Endothelial cell of umbilical vein (primary cell): Measurements from ENCODE around the gene NUP205.

Source experiments
- EZH2 ChIP-seq: IDR thresholded peaks from 2 replicates; pipeline ENCODE4 v1.6.1; 2012; ENCODE audit warnings: borderline replicate concordance, low read depth, mild to moderate bottlenecking, moderate library complexity, low read length, inconsistent platforms; ENCODE audit not compliant: severe bottlenecking
- FOS ChIP-seq: IDR thresholded peaks from 2 replicates; pipeline ENCODE4 v1.6.1; 2011; ENCODE audit warnings: mild to moderate bottlenecking, low read length, moderate library complexity, borderline replicate concordance; ENCODE audit not compliant: insufficient read depth
- GATA2 ChIP-seq: IDR thresholded peaks from 2 replicates; pipeline ENCODE4 v1.7.0; 2011; ENCODE audit warnings: low read depth, mild to moderate bottlenecking, moderate library complexity, mixed read lengths, low read length; ENCODE audit not compliant: insufficient read length, insufficient read depth
- JUN ChIP-seq: IDR thresholded peaks from 2 replicates; pipeline ENCODE4 v1.6.1; 2011; ENCODE audit warnings: borderline replicate concordance, low read depth; ENCODE audit not compliant: insufficient read length, insufficient read depth
- MYC ChIP-seq: IDR thresholded peaks from one replicate; pipeline ENCODE4 v1.6.1; 2011; ENCODE audit warnings: mild to moderate bottlenecking, low read depth, low read length
- POLR2A ChIP-seq: IDR thresholded peaks from 2 replicates; pipeline ENCODE4 v1.6.1; 2012; ENCODE audit warnings: low read depth, mild to moderate bottlenecking, control low read depth, low read length
- POLR2AphosphoS5 ChIP-seq: IDR thresholded peaks from 2 replicates; pipeline ENCODE4 v1.6.1; 2012; ENCODE audit warnings: low read depth, mild to moderate bottlenecking, control low read depth, low read length, moderate library complexity; ENCODE audit not compliant: insufficient read depth
- TF ChIP-seq, protein P1 (sequence below), 2 donors: IDR thresholded peaks; 1 replicate in 1 of 2; 2 replicates in 1 of 2; pipeline ENCODE4 v1.5.1; 2011; ENCODE audit warnings: low read length in 2 of 2, mild to moderate bottlenecking in 2 of 2, moderate library complexity in 2 of 2, control low read depth in 1 of 2, inconsistent platforms in 1 of 2, low read depth in 1 of 2; ENCODE audit not compliant: insufficient read depth in 1 of 2; ENCODE audit errors: extremely low read depth in 1 of 2
- TF ChIP-seq, protein P2 (sequence below): IDR thresholded peaks from 2 replicates; pipeline ENCODE4 v1.6.1; 2011; ENCODE audit not compliant: insufficient read depth, insufficient read length

DNA sequence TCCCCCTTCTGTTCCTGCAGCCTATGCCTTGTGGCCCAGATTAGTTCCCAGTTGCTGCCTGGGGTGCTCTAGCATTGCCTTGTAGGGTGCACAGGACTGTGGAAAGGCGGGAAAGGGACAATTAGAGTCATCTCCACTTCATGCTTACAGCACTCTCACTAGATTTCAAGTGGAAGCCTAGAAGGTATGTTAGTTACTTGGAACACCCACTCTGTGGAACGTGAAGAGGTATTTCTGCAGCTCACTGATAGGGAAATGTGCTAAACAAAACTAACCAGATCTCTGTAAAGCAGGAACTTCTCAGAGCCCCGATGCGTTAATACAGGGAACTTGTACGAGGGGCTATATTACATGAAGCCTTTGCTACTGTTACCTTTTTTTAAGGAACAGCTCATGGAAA lies 124.0 kb downstream of the NUP205 start:
- TF ChIP-seq, protein P1, sequence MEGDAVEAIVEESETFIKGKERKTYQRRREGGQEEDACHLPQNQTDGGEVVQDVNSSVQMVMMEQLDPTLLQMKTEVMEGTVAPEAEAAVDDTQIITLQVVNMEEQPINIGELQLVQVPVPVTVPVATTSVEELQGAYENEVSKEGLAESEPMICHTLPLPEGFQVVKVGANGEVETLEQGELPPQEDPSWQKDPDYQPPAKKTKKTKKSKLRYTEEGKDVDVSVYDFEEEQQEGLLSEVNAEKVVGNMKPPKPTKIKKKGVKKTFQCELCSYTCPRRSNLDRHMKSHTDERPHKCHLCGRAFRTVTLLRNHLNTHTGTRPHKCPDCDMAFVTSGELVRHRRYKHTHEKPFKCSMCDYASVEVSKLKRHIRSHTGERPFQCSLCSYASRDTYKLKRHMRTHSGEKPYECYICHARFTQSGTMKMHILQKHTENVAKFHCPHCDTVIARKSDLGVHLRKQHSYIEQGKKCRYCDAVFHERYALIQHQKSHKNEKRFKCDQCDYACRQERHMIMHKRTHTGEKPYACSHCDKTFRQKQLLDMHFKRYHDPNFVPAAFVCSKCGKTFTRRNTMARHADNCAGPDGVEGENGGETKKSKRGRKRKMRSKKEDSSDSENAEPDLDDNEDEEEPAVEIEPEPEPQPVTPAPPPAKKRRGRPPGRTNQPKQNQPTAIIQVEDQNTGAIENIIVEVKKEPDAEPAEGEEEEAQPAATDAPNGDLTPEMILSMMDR (IDR thresholded peaks at IDR 0.05; ENCODE audit: extremely low read depth in 1 of 2, insufficient read depth in 1 of 2, low read depth in 1 of 2, low read length in 2 of 2) = no peak
- TF ChIP-seq POLR2AphosphoS5 (no peak), POLR2A (no peak), MYC (no peak), EZH2 (no peak), FOS (no peak), JUN (no peak), GATA2 (no peak)
- TF ChIP-seq, protein P2, sequence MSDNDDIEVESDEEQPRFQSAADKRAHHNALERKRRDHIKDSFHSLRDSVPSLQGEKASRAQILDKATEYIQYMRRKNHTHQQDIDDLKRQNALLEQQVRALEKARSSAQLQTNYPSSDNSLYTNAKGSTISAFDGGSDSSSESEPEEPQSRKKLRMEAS = no peak
